Liver (tissue), 9 donors: Measurements from ENCODE around the gene ZIM2. TPM values are rescaled to one million over a fixed set of nuclear protein-coding genes. Genes with fewer than 3 reads are reported as not detected.

Experiments
- DNase-seq: peaks from one replicate; pipeline ENCODE4 v3.0.0-alpha.2; 2017; ENCODE audit warnings: low spot score
- H3K27ac ChIP-seq, 2 donors: one replicate each; pipeline ENCODE4 v1.7.0; 2013; ENCODE audit warnings: inconsistent platforms in 2 of 2, low read length in 2 of 2, control low read depth in 1 of 2, low read depth in 1 of 2, mild to moderate bottlenecking in 1 of 2
- H3K27me3 ChIP-seq, 4 donors: one replicate each; pipeline versions ENCODE4 v1.6.1 to v1.7.0; 2013; ENCODE audit warnings: low read length in 3 of 4, inconsistent platforms in 1 of 4, mild to moderate bottlenecking in 1 of 4, moderate library complexity in 1 of 4; ENCODE audit not compliant: control insufficient read depth in 4 of 4, insufficient read depth in 4 of 4
- H3K36me3 ChIP-seq, 4 donors: one replicate each; pipeline versions ENCODE4 v1.6.1 to v1.7.0; 2013; ENCODE audit warnings: low read length in 3 of 4, mild to moderate bottlenecking in 3 of 4, low read depth in 1 of 4, moderate library complexity in 1 of 4; ENCODE audit not compliant: control insufficient read depth in 4 of 4, insufficient read depth in 3 of 4
- H3K4me1 ChIP-seq, 4 donors: one replicate each; pipeline versions ENCODE4 v1.6.1 to v1.7.0; 2013; ENCODE audit warnings: low read length in 3 of 4, mild to moderate bottlenecking in 3 of 4, moderate library complexity in 1 of 4; ENCODE audit not compliant: control insufficient read depth in 4 of 4, insufficient read depth in 4 of 4
- H3K4me3 ChIP-seq, 3 donors: one replicate each; pipeline versions ENCODE4 v1.6.1 to v1.7.0; 2013; ENCODE audit warnings: low read length in 3 of 3, control low read depth in 1 of 3, low read depth in 1 of 3, mild to moderate bottlenecking in 1 of 3
- H3K9ac ChIP-seq, 2 donors: one replicate each; pipeline ENCODE4 v1.7.0; 2013; ENCODE audit warnings: low read length in 2 of 2, mild to moderate bottlenecking in 2 of 2, moderate library complexity in 2 of 2, control low read depth in 1 of 2, low read depth in 1 of 2
- H3K9me3 ChIP-seq, 4 donors: one replicate each; pipeline versions ENCODE4 v1.6.1 to v1.7.0; 2013; ENCODE audit warnings: low read length in 3 of 4; ENCODE audit not compliant: control insufficient read depth in 4 of 4
- EGR1 ChIP-seq, 2 donors: IDR thresholded peaks; 2 replicates each; pipeline ENCODE4 v1.6.1; 2016 to 2018; ENCODE audit warnings: antibody characterized with exemption in 2 of 2, low read depth in 2 of 2
- FOXA1 ChIP-seq: IDR thresholded peaks from 2 replicates; pipeline ENCODE4 v1.6.1; 2016; ENCODE audit warnings: antibody characterized with exemption
- GABPA ChIP-seq, 2 donors: IDR thresholded peaks in 1 of 2; conservative IDR thresholded peaks in 1 of 2; 2 replicates each; pipeline ENCODE4 v1.6.1; 2016; ENCODE audit warnings: antibody characterized with exemption in 2 of 2, mild to moderate bottlenecking in 1 of 2, moderate library complexity in 1 of 2
- HNF4A ChIP-seq, 2 donors: conservative IDR thresholded peaks; 2 replicates each; pipeline ENCODE4 v1.6.1; 2016; ENCODE audit warnings: antibody characterized with exemption in 2 of 2, mild to moderate bottlenecking in 2 of 2
- NR2F2 ChIP-seq: IDR thresholded peaks from 2 replicates; pipeline ENCODE4 v1.6.1; 2016; ENCODE audit warnings: antibody characterized with exemption
- RAD21 ChIP-seq, 2 donors: IDR thresholded peaks; 2 replicates each; pipeline ENCODE4 v1.6.1; 2016; ENCODE audit warnings: antibody characterized with exemption in 2 of 2, mild to moderate bottlenecking in 2 of 2
- RXRA ChIP-seq, 2 donors: IDR thresholded peaks; 2 replicates each; pipeline ENCODE4 v1.6.1; 2017 to 2018; ENCODE audit warnings: antibody characterized with exemption in 2 of 2, mild to moderate bottlenecking in 1 of 2
- SP1 ChIP-seq: IDR thresholded peaks from 2 replicates; pipeline ENCODE4 v1.6.1; 2018; ENCODE audit warnings: antibody characterized with exemption, mild to moderate bottlenecking
- TAF1 ChIP-seq: conservative IDR thresholded peaks from 2 replicates; pipeline ENCODE4 v1.6.1; 2016; ENCODE audit warnings: antibody characterized with exemption, mild to moderate bottlenecking
- YY1 ChIP-seq: IDR thresholded peaks from 2 replicates; pipeline ENCODE4 v1.6.1; 2016; ENCODE audit warnings: antibody characterized with exemption, mild to moderate bottlenecking
- WGBS: extraction: QIAGEN DNeasy Blood & Tissue Kit; methylation state at CpG from one replicate; pipeline ENCODE4 v1.1.7; 2013; 5-methylcytosine and 5-hydroxymethylcytosine counted together
- polyA plus RNA-seq, 2 donors: library from polyadenylated mRNA; stranded (reverse) in 1 of 2; unstranded in 1 of 2; fragments of 200-250 nt in 1 of 2; fragments of >200 nt in 1 of 2; fragmentation: Nextera tagmentation in 1 of 2; extraction: Ambion mirVana in 1 of 2; gene quantifications; one replicate each; pipeline versions ENCODE4 v1.2.1 to v1.2.3, GENCODE V29; 2013 to 2015
- total RNA-seq, 2 donors: library from RNA; depleted of rRNA; stranded (reverse); fragments of >200 nt; gene quantifications; one replicate each; pipeline ENCODE4 v1.2.3, GENCODE V29; 2014
- TF ChIP-seq, protein P1 (sequence below): fragments of 150-350 bp; IDR thresholded peaks from 2 replicates; pipeline ENCODE4 v1.5.1; 2017; ENCODE audit warnings: improper control_type of control experiment, low read depth, low read length; ENCODE audit not compliant: missing input control
- TF ChIP-seq, protein P2 (sequence below): IDR thresholded peaks from 2 replicates; pipeline ENCODE4 v1.6.1; 2016; ENCODE audit warnings: antibody characterized with exemption, mild to moderate bottlenecking
- TF ChIP-seq, protein P3 (sequence below): IDR thresholded peaks from 2 replicates; pipeline ENCODE4 v1.6.1; 2016; ENCODE audit warnings: antibody characterized with exemption
- TF ChIP-seq, protein P4 (sequence below): IDR thresholded peaks from 2 replicates; pipeline ENCODE4 v1.6.1; 2016; ENCODE audit warnings: antibody characterized with exemption
- donor health status: healthy.
- donor health status: healthy.
- donor health status: healthy.
- donor health status: healthy.
- donor health status: healthy.

The ZIM2 gene
- 1 to 10 TPM in 1 of 2 donors, under 1 TPM in 1; 0.33 to 3.2 TPM for total RNA-seq
- polyA plus RNA-seq = under 1 TPM in 1 of 2 donors, not detected in 1; 0.03 TPM

DNA sequence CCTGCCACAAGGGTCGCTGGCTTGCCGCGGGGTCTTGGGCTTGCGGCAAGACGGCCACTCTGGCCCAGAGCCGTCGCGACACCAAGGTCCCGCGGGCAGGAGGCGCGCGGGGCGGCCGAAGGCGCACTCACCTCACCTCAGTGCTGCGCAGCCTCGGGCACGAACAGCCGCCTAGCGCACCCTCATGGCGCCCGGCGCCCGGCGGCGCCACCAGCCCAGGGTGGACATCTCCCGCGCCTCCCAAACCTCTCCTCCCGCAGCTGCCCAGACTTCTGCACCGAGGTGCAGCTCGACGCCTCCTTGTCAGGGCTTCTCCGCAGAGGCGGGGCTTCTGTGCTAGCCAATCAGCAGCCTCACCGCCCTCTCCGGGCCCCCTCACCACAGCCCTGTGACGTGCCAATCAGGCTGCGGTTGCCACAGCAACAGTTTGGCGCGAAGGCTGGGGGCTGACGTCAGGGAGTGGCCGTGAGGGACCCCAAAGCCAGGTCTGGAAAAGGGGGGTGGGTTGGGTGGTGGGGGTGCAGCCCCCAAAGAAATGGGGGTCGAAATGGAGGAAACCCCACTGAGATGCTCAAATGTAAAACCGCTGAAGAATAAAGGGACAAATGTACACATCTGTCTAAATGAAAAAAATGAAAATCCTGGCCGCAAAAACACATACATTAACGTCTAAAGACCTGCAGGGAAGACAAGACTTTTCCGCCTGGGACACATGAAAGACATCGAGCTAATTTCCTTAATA, at the start of gene ZIM2, which contains the start of gene PEG3:
Gene ZIM2 (minus strand): TSS at position 276 of the 742 bp plus-strand sequence. CDS start 16,449 bp downstream, outside the sequence.
Gene PEG3 (minus strand): TSS at position 276 of the 742 bp plus-strand sequence. CDS start 16,071 bp downstream, outside the sequence.
- Histone ChIP-seq H3K27me3 (no peaks in the 10 kb centered on the region), H3K9ac (peak within 1 kb of the TSS in 1 of 2 donors; percentile 33), H3K27ac (peak within 1 kb of the TSS; percentile 48 to 60), H3K9me3 (peaks cover 0 to 9% (median under 1%) of the 10 kb centered on the region in 4 donors), H3K4me1 (peaks cover 0 to 15% (median 2%) of the 10 kb centered on the region in 4 donors), H3K36me3 (no peaks in the 10 kb centered on the region), H3K4me3 (peak within 1 kb of the TSS; percentile 39 to 48 (median 45))
- TF ChIP-seq EGR1 (IDR thresholded peaks at IDR 0.05; ENCODE audit: low read depth in 2 of 2) = no peak
- no peak for TF ChIP-seq RXRA (IDR thresholded peaks at IDR 0.05)
- TF ChIP-seq, protein P1, sequence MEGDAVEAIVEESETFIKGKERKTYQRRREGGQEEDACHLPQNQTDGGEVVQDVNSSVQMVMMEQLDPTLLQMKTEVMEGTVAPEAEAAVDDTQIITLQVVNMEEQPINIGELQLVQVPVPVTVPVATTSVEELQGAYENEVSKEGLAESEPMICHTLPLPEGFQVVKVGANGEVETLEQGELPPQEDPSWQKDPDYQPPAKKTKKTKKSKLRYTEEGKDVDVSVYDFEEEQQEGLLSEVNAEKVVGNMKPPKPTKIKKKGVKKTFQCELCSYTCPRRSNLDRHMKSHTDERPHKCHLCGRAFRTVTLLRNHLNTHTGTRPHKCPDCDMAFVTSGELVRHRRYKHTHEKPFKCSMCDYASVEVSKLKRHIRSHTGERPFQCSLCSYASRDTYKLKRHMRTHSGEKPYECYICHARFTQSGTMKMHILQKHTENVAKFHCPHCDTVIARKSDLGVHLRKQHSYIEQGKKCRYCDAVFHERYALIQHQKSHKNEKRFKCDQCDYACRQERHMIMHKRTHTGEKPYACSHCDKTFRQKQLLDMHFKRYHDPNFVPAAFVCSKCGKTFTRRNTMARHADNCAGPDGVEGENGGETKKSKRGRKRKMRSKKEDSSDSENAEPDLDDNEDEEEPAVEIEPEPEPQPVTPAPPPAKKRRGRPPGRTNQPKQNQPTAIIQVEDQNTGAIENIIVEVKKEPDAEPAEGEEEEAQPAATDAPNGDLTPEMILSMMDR = no peak
- TF ChIP-seq TAF1 = no peak
- TF ChIP-seq SP1 = no peak
- TF ChIP-seq, protein P2, sequence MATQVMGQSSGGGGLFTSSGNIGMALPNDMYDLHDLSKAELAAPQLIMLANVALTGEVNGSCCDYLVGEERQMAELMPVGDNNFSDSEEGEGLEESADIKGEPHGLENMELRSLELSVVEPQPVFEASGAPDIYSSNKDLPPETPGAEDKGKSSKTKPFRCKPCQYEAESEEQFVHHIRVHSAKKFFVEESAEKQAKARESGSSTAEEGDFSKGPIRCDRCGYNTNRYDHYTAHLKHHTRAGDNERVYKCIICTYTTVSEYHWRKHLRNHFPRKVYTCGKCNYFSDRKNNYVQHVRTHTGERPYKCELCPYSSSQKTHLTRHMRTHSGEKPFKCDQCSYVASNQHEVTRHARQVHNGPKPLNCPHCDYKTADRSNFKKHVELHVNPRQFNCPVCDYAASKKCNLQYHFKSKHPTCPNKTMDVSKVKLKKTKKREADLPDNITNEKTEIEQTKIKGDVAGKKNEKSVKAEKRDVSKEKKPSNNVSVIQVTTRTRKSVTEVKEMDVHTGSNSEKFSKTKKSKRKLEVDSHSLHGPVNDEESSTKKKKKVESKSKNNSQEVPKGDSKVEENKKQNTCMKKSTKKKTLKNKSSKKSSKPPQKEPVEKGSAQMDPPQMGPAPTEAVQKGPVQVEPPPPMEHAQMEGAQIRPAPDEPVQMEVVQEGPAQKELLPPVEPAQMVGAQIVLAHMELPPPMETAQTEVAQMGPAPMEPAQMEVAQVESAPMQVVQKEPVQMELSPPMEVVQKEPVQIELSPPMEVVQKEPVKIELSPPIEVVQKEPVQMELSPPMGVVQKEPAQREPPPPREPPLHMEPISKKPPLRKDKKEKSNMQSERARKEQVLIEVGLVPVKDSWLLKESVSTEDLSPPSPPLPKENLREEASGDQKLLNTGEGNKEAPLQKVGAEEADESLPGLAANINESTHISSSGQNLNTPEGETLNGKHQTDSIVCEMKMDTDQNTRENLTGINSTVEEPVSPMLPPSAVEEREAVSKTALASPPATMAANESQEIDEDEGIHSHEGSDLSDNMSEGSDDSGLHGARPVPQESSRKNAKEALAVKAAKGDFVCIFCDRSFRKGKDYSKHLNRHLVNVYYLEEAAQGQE = no peak
- 52% methylated on average over 49 of the region's 49 CpGs for WGBS
- peak; percentile 77 for DNase-seq

DNA sequence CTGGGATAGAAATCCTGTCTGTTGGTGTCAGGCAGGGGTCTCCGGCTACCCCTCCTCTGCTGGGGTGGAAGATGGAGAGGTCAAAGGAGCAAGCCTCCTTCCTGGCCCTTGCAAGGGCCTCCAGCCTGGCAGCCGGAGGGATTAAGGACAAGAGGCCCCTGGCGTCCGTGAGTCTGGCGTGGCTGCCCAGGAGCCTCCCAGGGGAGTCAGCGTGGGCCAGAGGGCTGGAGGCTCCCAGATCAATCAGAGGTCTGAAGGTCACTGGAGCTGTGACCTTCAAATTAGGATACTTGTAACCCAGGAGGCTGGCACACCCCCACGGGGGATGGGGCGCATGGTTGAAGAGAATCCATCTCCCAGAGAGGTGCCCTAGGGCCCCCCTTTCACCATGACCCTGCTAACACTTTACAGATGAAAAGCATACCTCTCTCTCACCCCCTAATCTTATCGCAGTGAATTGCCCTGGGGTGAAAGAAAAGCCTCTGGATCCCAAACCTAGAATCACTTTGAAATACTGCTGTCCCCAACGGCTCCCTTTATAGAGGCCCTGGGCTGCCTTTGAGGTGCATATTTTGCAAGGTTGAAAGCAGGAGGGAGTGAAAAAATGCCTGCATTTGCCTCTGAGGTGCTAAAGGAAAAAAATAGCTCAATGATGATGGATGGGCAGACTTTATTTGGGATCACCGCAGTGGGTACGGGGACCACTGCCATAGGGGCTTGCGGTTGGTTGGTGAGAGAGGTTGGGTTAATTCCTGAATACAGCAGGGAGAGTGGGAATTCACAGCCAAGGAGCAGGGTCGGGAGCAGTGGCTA, 44.9 kb upstream of the ZIM2 start:
- no peaks in the 10 kb centered on the region for H3K4me1 ChIP-seq
- WGBS = 51% methylated on average over 14 of the region's 14 CpGs
- peaks cover 4 to 14% (median 12%) of the 10 kb centered on the region in 4 donors for H3K9me3 ChIP-seq
- no peak overlapping the region for H3K9ac ChIP-seq
- TF ChIP-seq, protein P3, sequence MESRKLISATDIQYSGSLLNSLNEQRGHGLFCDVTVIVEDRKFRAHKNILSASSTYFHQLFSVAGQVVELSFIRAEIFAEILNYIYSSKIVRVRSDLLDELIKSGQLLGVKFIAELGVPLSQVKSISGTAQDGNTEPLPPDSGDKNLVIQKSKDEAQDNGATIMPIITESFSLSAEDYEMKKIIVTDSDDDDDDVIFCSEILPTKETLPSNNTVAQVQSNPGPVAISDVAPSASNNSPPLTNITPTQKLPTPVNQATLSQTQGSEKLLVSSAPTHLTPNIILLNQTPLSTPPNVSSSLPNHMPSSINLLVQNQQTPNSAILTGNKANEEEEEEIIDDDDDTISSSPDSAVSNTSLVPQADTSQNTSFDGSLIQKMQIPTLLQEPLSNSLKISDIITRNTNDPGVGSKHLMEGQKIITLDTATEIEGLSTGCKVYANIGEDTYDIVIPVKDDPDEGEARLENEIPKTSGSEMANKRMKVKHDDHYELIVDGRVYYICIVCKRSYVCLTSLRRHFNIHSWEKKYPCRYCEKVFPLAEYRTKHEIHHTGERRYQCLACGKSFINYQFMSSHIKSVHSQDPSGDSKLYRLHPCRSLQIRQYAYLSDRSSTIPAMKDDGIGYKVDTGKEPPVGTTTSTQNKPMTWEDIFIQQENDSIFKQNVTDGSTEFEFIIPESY = no peak
- TF ChIP-seq, protein P4, sequence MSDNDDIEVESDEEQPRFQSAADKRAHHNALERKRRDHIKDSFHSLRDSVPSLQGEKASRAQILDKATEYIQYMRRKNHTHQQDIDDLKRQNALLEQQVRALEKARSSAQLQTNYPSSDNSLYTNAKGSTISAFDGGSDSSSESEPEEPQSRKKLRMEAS = no peak
- TF ChIP-seq GABPA (IDR thresholded peaks at IDR 0.05 in 1 of 2, conservative IDR thresholded peaks at IDR 0.05 in 1 of 2) = no peak
- no peak for TF ChIP-seq RAD21 (IDR thresholded peaks at IDR 0.05)
- TF ChIP-seq HNF4A (conservative IDR thresholded peaks at IDR 0.05) = no peak
- TF ChIP-seq NR2F2 = no peak
- no peak for TF ChIP-seq FOXA1
- no peak for TF ChIP-seq YY1
- H3K27me3 ChIP-seq = no peaks in the 10 kb centered on the region
- H3K36me3 ChIP-seq = no peaks in the 10 kb centered on the region
- DNase-seq = no peak
- no peak overlapping the region for H3K4me3 ChIP-seq
- no peak overlapping the region for H3K27ac ChIP-seq
